GM12878 (cell line): Measurements from ENCODE around the gene ASCC2. TPM values are rescaled to one million over a fixed set of nuclear protein-coding genes. Genes with fewer than 3 reads are reported as not detected.

Experiments
- SUZ12 ChIP-seq: fragments of 200-600 bp; sonication (generic); IDR thresholded peaks from one replicate; pipeline ENCODE4 v1.6.1; 2018; ENCODE audit warnings: antibody characterized with exemption, mild to moderate bottlenecking; ENCODE audit not compliant: unreplicated experiment
- polyA plus RNA-seq, 11 experiments: library from polyadenylated mRNA; depleted of rRNA in 4 of 11; unstranded in 6 of 11; stranded (reverse) in 5 of 11; fragments of >200 nt; fragmentation: Nextera tagmentation in 4 of 11; fragmentation: Illumina TruSeq in 1 of 11; extraction: Ambion mirVana in 4 of 11; extraction: Trizol in 1 of 11; gene quantifications; 1 replicate in 1 of 11; 2 replicates in 10 of 11; pipeline versions ENCODE4 v1.2.1 to v1.2.3, GENCODE V29; 2011 to 2016; ENCODE audit warnings: inconsistent platforms in 2 of 11, missing spikeins in 2 of 11, low read depth in 1 of 11
- total RNA-seq, 4 experiments: library from RNA; depleted of rRNA in 3 of 4; stranded (reverse); fragments of >200 nt in 3 of 4; fragmentation: Illumina TruSeq in 1 of 4; extraction: Trizol in 1 of 4; gene quantifications; 2 replicates each; pipeline versions ENCODE4 v1.2.1 to v1.2.3, GENCODE V29; 2013 to 2021
- TF ChIP-seq, protein P1 (sequence below): IDR thresholded peaks from 2 replicates; pipeline ENCODE4 v1.6.1; 2012; ENCODE audit warnings: improper control_type of control experiment, low read depth, low read length; ENCODE audit not compliant: insufficient replicate concordance
- TF ChIP-seq, protein P2 (sequence below): fragments of 150-350 bp; IDR thresholded peaks from 2 replicates; pipeline ENCODE4 v1.6.1; 2016; ENCODE audit warnings: low read depth, low read length

Gene ASCC2
- total and polyA plus RNA-seq, 10 of the 15 experiments (the other 5 are each of a cell fraction or from before 2014, with no cell fraction given) = 5.3 to 91.4 (median 56.5) TPM

DNA sequence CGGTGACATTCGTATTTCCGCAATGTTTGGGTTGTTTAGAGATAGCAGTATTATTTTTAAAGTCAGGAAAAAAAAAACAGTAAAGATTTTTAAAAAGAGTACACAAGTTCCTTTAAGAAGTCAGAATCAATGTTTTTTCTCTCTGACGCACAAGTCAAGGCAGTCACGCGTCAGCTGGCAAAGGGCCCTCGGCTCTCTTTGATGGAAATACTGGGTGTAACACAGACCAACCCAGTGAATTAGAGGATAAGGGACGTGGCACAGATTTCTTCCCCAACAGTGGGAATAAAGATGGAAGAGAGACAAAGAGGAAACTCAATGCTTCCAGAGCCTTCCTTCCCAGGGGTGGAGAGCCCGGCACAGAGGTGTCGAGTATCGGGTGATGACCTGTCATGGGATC lies 13.4 kb downstream of the ASCC2 start (continued):
- TF ChIP-seq, protein P1, sequence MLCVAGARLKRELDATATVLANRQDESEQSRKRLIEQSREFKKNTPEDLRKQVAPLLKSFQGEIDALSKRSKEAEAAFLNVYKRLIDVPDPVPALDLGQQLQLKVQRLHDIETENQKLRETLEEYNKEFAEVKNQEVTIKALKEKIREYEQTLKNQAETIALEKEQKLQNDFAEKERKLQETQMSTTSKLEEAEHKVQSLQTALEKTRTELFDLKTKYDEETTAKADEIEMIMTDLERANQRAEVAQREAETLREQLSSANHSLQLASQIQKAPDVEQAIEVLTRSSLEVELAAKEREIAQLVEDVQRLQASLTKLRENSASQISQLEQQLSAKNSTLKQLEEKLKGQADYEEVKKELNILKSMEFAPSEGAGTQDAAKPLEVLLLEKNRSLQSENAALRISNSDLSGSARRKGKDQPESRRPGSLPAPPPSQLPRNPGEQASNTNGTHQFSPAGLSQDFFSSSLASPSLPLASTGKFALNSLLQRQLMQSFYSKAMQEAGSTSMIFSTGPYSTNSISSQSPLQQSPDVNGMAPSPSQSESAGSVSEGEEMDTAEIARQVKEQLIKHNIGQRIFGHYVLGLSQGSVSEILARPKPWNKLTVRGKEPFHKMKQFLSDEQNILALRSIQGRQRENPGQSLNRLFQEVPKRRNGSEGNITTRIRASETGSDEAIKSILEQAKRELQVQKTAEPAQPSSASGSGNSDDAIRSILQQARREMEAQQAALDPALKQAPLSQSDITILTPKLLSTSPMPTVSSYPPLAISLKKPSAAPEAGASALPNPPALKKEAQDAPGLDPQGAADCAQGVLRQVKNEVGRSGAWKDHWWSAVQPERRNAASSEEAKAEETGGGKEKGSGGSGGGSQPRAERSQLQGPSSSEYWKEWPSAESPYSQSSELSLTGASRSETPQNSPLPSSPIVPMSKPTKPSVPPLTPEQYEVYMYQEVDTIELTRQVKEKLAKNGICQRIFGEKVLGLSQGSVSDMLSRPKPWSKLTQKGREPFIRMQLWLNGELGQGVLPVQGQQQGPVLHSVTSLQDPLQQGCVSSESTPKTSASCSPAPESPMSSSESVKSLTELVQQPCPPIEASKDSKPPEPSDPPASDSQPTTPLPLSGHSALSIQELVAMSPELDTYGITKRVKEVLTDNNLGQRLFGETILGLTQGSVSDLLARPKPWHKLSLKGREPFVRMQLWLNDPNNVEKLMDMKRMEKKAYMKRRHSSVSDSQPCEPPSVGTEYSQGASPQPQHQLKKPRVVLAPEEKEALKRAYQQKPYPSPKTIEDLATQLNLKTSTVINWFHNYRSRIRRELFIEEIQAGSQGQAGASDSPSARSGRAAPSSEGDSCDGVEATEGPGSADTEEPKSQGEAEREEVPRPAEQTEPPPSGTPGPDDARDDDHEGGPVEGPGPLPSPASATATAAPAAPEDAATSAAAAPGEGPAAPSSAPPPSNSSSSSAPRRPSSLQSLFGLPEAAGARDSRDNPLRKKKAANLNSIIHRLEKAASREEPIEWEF = no peak
- TF ChIP-seq, protein P2, sequence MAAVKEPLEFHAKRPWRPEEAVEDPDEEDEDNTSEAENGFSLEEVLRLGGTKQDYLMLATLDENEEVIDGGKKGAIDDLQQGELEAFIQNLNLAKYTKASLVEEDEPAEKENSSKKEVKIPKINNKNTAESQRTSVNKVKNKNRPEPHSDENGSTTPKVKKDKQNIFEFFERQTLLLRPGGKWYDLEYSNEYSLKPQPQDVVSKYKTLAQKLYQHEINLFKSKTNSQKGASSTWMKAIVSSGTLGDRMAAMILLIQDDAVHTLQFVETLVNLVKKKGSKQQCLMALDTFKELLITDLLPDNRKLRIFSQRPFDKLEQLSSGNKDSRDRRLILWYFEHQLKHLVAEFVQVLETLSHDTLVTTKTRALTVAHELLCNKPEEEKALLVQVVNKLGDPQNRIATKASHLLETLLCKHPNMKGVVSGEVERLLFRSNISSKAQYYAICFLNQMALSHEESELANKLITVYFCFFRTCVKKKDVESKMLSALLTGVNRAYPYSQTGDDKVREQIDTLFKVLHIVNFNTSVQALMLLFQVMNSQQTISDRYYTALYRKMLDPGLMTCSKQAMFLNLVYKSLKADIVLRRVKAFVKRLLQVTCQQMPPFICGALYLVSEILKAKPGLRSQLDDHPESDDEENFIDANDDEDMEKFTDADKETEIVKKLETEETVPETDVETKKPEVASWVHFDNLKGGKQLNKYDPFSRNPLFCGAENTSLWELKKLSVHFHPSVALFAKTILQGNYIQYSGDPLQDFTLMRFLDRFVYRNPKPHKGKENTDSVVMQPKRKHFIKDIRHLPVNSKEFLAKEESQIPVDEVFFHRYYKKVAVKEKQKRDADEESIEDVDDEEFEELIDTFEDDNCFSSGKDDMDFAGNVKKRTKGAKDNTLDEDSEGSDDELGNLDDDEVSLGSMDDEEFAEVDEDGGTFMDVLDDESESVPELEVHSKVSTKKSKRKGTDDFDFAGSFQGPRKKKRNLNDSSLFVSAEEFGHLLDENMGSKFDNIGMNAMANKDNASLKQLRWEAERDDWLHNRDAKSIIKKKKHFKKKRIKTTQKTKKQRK = no peak
- TF ChIP-seq SUZ12 = no peak
